ENCODE measurements around the gene MBTPS1. TPM values are rescaled to one million over a fixed set of nuclear protein-coding genes. Genes with fewer than 3 reads are reported as not detected.

Gene MBTPS1
- total and polyA plus RNA-seq, 4 donors = 21.1 to 65.0 (median 30.8) TPM

GRCh38 chr16:84040226-84040822 lies 76.4 kb downstream of the MBTPS1 start:
- H3K9ac ChIP-seq (ENCODE audit: low read depth in 1 of 2, low read length in 2 of 2) = no peak overlapping the region
- no peaks in the 10 kb centered on the region for H3K36me3 ChIP-seq (ENCODE audit: control insufficient read depth in 4 of 4, insufficient read depth in 3 of 4, low read depth in 1 of 4, low read length in 3 of 4)
- no peak overlapping the region for H3K27ac ChIP-seq (ENCODE audit: low read depth in 1 of 2, low read length in 2 of 2)
- no peak overlapping the region for H3K4me3 ChIP-seq (ENCODE audit: low read depth in 1 of 3, low read length in 3 of 3)
- no peak for DNase-seq (ENCODE audit: low spot score)
- TF ChIP-seq HNF4A (conservative IDR thresholded peaks at IDR 0.05) (no peak), GABPA (IDR thresholded peaks at IDR 0.05 in 1 of 2, conservative IDR thresholded peaks at IDR 0.05 in 1 of 2) (no peak), ATF3 (IDR thresholded peaks at IDR 0.05) (no peak), RXRA (IDR thresholded peaks at IDR 0.05) (no peak)
- TF ChIP-seq, protein P1, sequence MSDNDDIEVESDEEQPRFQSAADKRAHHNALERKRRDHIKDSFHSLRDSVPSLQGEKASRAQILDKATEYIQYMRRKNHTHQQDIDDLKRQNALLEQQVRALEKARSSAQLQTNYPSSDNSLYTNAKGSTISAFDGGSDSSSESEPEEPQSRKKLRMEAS (IDR thresholded peaks at IDR 0.05) = no peak
- no peaks in the 10 kb centered on the region for H3K4me1 ChIP-seq (ENCODE audit: control insufficient read depth in 4 of 4, insufficient read depth in 4 of 4, low read length in 3 of 4)
- no peaks in the 10 kb centered on the region for H3K27me3 ChIP-seq (ENCODE audit: control insufficient read depth in 4 of 4, insufficient read depth in 4 of 4, low read length in 3 of 4)
- WGBS = 90% methylated on average over 14 of the region's 14 CpGs
- peaks cover 0 to 2% (median under 1%) of the 10 kb centered on the region in 4 donors for H3K9me3 ChIP-seq (ENCODE audit: control insufficient read depth in 4 of 4, low read length in 3 of 4)

GRCh38 chr16:84039696-84040095 lies 77.0 kb downstream of the MBTPS1 start:
- WGBS = 95% methylated on average over 12 of the region's 12 CpGs
- no peak overlapping the region for H3K27ac ChIP-seq (ENCODE audit: low read depth in 1 of 2, low read length in 2 of 2)
- no peak for DNase-seq (ENCODE audit: low spot score)
- H3K9ac ChIP-seq (ENCODE audit: low read depth in 1 of 2, low read length in 2 of 2) = no peak overlapping the region
- H3K4me3 ChIP-seq (ENCODE audit: low read depth in 1 of 3, low read length in 3 of 3) = no peak overlapping the region
- no peaks in the 10 kb centered on the region for H3K27me3 ChIP-seq (ENCODE audit: control insufficient read depth in 4 of 4, insufficient read depth in 4 of 4, low read length in 3 of 4)
- peaks cover 0 to 2% (median under 1%) of the 10 kb centered on the region in 4 donors for H3K9me3 ChIP-seq (ENCODE audit: control insufficient read depth in 4 of 4, low read length in 3 of 4)
- no peak for TF ChIP-seq YY1 (IDR thresholded peaks at IDR 0.05)
- no peak for TF ChIP-seq RXRA (IDR thresholded peaks at IDR 0.05)
- TF ChIP-seq GABPA (IDR thresholded peaks at IDR 0.05 in 1 of 2, conservative IDR thresholded peaks at IDR 0.05 in 1 of 2) = no peak
- no peaks in the 10 kb centered on the region for H3K36me3 ChIP-seq (ENCODE audit: control insufficient read depth in 4 of 4, insufficient read depth in 3 of 4, low read depth in 1 of 4, low read length in 3 of 4)
- no peaks in the 10 kb centered on the region for H3K4me1 ChIP-seq (ENCODE audit: control insufficient read depth in 4 of 4, insufficient read depth in 4 of 4, low read length in 3 of 4)

GRCh38 chr16:84038469-84038868 lies 78.3 kb downstream of the MBTPS1 start:
- WGBS = 94% methylated on average over 12 of the region's 12 CpGs
- TF ChIP-seq, protein P2, sequence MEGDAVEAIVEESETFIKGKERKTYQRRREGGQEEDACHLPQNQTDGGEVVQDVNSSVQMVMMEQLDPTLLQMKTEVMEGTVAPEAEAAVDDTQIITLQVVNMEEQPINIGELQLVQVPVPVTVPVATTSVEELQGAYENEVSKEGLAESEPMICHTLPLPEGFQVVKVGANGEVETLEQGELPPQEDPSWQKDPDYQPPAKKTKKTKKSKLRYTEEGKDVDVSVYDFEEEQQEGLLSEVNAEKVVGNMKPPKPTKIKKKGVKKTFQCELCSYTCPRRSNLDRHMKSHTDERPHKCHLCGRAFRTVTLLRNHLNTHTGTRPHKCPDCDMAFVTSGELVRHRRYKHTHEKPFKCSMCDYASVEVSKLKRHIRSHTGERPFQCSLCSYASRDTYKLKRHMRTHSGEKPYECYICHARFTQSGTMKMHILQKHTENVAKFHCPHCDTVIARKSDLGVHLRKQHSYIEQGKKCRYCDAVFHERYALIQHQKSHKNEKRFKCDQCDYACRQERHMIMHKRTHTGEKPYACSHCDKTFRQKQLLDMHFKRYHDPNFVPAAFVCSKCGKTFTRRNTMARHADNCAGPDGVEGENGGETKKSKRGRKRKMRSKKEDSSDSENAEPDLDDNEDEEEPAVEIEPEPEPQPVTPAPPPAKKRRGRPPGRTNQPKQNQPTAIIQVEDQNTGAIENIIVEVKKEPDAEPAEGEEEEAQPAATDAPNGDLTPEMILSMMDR (IDR thresholded peaks at IDR 0.05; ENCODE audit: low read depth, low read length, missing input control) = no peak
- TF ChIP-seq GABPA (IDR thresholded peaks at IDR 0.05 in 1 of 2, conservative IDR thresholded peaks at IDR 0.05 in 1 of 2) (no peak), ZBTB33 (IDR thresholded peaks at IDR 0.05) (no peak), HNF4A (conservative IDR thresholded peaks at IDR 0.05) (no peak), SP1 (IDR thresholded peaks at IDR 0.05) (no peak)
- TF ChIP-seq, protein P1 (IDR thresholded peaks at IDR 0.05) = no peak

More at GRCh38 chr16:84038469-84038868, 78.3 kb downstream of the MBTPS1 start:
- no peak overlapping the region for H3K9ac ChIP-seq (ENCODE audit: low read depth in 1 of 2, low read length in 2 of 2)
- no peak for DNase-seq (ENCODE audit: low spot score)
- H3K36me3 ChIP-seq (ENCODE audit: control insufficient read depth in 4 of 4, insufficient read depth in 3 of 4, low read depth in 1 of 4, low read length in 3 of 4) = no peaks in the 10 kb centered on the region
- no peak overlapping the region for H3K4me3 ChIP-seq (ENCODE audit: low read depth in 1 of 3, low read length in 3 of 3)
- H3K27ac ChIP-seq (ENCODE audit: low read depth in 1 of 2, low read length in 2 of 2) = no peak overlapping the region
- no peaks in the 10 kb centered on the region for H3K4me1 ChIP-seq (ENCODE audit: control insufficient read depth in 4 of 4, insufficient read depth in 4 of 4, low read length in 3 of 4)
- H3K27me3 ChIP-seq (ENCODE audit: control insufficient read depth in 4 of 4, insufficient read depth in 4 of 4, low read length in 3 of 4) = no peaks in the 10 kb centered on the region
- peaks cover 0 to 2% (median under 1%) of the 10 kb centered on the region in 4 donors for H3K9me3 ChIP-seq (ENCODE audit: control insufficient read depth in 4 of 4, low read length in 3 of 4)

All from liver (tissue), 9 donors.